GM21737 (cell line): ENCODE data around the gene HSPA2.
"Not testable (repeated sequence)": the region's sequence is repeated elsewhere in the genome, so short reads cannot be mapped to it uniquely, and the experiment has no call there.

ENCODE experiments used
- ATAC-seq: cut with Tn5 transposase; IDR thresholded peaks from one replicate; pipeline ENCODE4 v1.9.1; 2021; ENCODE audit warnings: mild to moderate bottlenecking, moderate library complexity; ENCODE audit not compliant: unreplicated experiment

HSPA2 gene

DNA sequence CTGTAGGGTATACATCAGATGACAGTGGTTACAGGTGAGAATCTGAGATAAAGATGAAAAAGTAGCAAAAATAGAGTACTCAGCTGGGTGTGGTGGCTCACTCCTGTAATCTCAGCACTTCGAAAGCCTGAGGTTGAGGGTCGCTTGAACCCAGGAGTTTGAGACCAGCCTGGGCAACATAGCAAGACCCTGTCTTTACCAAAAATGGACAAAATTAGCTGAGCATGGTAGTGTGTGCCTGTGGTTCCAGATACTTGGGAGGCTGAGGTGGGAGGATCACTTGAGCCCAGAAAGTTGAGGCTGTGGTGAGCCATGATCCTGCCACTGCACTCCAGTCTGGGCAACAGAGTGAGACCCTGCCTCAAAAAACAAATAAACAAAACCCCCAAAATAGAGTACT is 17.7 kb downstream of the HSPA2 start:
- ATAC-seq, result not testable (repeated sequence)

DNA sequence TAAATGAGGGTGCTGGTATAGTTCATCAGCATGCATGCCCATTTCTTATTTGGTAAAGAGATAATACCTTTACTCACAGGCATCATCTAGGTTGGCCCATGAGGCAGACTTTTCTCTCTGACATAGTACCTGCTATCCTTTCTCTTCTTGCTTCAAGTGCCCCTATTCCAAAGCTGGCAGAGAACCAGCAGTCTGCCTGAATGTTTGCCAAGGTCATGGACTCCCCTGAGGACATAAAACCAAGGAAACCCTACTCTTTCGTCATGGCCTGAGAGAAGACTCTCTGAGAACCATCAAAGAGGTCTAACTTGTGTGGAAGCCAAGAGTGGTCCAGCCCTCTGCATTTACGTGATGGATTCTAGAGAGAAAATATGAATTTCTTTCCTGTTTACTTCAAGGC is 21.1 kb downstream of the HSPA2 start:
- no peak for ATAC-seq

DNA sequence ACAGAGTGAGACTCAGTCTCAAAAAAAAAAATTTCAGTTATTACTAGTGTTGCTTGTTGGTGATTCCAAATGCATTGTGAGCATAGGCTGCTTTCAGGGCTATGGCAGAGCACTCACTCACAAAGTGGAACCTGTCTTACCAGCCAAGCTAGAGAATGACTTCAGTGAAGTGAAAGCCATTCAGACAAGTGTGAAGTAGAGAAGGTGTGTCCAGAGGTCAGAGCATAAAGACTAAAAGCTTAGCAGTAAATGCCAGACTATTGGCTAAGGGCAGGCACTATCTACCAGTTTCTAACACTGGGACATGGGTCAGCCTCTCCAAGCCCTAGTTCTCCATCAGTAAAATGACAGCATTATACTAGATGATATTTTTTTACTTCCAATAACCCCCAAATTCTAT is 21.9 kb downstream of the HSPA2 start:
- no peak for ATAC-seq

DNA sequence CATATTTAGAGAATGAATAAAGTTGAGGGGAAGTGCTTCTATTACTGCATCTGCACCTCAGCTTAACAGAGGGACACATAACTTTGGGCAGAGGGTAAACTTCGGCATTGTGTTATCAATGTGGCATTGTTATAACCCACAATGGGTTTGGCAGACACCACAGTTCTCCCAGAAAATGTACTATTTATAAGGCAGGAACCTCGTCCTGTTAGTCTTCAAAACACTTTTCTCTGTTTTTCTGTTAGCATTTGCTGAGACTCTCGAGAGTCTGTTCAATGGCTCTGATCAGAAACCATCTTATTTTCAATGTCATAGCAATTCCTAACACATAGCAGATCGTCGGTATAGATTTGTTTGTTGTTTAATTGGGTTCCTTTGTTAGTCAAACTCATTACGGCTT is 23.2 kb downstream of the HSPA2 start:
- no peak for ATAC-seq

DNA sequence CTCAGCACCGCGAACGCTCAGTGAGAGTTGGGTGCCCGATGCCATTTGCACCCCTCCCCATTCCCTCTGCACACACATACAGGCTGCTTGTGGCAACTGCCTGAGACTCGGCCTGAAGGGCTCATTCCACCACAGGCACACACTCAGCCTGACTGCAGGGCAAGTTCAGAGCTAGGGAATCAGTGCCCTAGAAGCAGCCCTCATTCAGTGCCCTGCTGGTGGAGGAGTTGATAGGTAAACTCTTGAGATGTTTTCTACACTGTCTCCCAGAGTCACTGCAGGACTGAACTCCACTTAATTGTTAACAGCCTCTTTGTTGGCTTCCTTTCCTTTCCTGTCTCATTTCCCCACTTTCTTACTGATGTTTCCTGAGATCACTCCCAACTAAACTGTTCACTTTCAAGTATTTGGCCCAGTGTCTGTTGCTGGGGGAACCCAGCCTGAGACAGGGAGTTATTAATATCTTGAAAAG is 26.1 kb downstream of the HSPA2 start:
- ATAC-seq, result no peak

DNA sequence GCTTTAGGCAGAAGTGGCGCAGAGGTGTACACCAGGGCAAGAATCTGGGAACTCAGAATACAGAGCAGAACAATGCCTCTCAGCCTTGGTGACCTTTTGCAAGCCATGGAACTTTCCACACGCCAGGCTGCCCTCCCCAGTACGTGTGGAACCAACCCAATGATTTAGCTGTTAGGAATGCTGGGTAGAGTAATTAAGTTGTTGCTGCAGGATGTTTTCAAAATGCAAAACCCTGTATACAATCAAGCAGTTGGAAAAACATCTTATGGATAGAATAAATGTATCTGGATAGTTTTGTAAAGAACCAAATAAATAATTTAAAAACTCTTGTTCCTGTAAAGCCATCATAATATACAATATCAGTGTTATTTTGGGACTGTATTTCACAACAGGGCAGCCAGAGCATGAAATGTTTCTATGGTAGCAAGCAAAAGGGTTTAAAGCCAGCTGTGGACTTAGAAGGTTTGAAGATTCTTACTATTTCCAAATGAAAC is 28.6 kb downstream of the HSPA2 start:
- ATAC-seq, result no peak

DNA sequence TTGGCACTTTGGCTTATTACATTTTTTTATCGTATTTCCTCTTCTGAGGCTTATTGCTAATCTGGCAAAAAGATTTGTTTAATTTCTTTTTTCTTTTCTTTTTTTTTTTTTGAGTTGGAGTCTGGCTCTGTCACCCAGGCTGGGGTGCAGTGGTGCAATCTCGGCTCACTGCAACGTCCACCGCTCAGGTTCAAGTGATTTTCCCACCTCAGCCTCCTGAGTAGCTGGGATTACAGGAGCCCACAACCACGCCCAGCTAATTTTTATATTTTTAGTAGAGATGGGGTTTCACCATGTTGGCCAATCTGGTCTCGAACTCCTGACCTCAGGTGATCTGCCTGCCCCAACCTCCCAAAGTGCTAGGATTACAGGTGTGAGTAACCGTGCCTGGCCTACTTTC is 29.1 kb downstream of the HSPA2 start:
- not testable (repeated sequence) for ATAC-seq

DNA sequence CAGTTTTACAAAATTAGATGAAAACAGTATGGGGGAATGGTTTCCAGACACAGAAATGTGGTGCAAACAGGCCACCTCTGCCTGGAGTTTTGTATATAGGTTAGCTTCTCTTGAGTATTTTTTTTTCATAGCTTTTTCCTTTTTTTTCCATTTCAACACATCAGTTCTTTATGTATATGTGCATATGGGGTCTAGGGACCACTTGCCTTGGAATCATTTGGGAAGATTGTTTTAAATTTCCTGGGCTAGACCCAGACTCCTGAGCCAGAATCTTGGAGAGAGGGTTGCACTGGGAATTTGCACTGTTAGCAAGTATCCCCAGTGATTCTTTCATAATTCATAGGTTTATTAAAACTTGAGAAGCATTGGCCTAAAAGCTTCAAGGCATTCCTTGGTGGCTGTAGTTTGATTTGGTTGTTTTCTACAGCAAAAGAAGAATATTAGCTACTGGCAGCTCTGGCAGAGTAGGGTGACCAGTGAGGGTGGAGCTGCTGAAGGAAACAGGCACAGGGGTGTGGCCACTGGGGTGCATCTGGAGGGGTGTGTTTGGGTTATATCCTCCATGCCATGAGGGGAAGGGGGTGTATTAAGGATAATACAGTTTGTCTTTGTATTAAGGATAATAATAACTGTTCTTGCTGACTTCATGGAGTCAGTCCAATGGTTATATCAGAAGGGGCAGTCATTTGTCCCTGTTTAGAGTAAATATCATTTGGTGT is 32.0 kb downstream of the HSPA2 start:
- no peak for ATAC-seq

DNA sequence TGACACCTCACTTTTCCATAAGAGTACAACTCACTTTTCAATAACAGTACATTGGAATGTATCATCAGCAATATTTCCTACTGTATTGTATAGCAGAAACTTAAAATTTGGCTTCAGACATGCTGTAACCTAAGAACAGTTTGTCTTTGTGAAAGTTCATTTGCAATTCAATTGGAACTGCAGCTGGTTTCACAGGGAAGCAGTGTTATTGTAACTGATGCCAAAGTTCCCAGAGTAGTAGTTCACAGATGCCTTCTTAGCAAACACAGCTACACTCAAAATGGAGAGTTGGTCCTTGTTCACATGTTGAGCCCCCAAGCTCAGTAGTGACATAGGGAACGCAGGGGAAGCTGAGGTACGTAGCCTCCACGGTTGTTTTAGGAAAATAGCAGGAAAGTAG is 32.6 kb downstream of the HSPA2 start:
- ATAC-seq, result no peak

DNA sequence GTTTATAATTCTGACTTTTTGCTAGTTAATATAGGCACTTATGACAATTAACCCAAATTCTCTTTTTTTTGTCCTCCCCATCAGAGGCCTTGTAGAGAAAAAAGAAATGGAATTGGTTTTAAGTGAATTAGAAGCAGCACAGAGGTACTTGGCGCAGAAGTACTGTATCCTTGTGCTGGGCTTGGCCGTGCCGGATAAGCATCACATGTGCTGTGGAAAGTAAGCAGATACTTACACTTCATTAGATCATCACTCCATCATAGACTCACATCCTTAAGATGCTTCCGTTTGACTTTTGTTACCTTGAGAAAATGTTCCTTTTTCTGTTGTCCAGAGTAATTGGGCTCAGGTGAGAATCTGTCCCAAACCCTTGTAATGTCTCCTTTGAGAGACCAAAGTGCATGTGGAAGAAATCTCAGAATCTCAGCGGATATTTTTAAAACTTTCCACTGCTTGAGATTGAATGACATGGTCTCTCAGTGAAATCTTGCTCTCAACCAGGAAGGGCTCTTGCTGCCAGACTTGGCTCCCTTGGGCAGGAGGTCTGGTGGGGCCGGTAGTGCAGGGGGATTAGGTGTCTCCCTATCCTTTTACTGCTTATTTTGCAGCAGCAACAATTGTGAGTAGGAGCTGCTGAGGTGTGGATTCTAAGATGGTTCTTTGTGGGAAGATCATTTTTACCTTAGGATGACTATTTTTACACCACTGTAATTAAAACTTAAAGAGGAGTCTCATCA is 34.0 kb downstream of the HSPA2 start:
- ATAC-seq, result no peak

DNA sequence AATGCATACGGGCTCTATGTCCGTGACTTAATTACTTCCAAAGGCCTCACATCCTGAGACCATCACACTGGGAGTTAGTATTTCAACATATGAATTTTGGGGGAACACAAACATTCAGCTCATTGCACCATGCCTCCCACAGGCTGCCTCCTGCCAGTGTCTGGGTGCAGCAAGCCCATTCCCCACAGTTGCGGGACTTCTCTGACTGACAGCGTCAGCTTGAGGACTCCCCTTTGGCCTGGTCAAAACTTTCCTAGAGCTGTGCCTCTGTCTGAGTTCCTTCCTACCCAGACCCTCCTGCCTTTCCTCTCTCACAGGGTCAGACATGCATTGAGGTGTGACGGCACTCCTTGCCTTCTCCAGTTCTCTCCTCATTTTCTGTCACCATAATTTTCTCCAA is 36.7 kb downstream of the HSPA2 start:
- no peak for ATAC-seq

DNA sequence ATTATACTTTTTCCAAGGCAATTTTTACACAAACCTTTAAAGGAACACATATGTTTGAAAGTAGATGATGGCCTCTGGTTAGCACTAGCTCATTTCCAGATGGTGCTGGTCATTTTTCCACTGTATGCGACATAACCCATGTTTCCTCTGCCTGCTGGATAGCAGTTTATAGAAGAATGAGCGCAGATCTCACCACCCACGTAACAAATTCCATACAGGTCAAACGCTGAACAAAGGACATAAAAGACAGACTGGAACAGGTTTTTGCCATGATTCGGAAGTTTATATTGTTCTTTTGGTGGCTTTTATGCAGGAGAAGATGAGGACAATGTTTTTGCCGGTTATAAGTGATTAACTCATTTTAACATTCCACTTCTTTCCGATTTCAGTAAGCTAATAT is 39.9 kb downstream of the HSPA2 start:
- ATAC-seq, result no peak

DNA sequence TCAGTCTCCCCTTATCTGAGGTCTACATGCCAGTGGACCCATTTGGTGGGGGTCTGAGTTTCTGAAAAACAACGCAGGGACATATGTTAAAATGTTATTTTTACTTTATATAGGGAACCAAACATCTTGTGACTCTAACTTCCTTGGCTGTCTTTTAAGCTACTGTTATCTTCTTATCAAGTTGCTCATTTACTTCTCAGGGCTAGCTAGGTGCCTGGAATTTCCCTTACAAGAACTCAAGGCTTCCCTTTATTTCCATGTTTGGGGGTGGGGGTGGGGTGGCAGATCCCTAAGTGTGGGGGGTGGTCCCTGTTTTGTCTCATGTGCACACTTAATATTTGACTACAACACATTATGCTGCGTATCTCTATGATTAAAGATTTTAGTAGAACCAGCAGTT is 40.8 kb downstream of the HSPA2 start:
- ATAC-seq, result no peak

DNA sequence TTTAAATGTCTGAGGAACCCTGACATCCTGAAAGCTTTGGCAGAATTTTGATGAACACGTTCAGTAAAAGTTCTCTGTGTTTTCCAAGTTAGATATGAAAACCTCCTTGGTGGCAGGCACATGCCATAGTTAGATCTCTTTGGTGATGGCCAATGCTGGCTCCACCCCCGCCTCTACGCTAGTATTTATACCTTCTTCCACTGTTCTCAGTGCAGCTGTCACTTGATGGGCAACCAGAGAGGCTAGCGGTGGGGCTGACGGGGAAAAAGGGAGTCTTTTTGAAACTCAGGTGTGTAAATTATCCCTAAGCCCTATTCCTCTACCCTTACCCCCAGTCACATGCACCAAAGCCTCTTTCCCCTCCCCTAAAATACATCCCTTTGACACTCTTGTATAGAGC is 41.3 kb downstream of the HSPA2 start:
- ATAC-seq, result no peak

DNA sequence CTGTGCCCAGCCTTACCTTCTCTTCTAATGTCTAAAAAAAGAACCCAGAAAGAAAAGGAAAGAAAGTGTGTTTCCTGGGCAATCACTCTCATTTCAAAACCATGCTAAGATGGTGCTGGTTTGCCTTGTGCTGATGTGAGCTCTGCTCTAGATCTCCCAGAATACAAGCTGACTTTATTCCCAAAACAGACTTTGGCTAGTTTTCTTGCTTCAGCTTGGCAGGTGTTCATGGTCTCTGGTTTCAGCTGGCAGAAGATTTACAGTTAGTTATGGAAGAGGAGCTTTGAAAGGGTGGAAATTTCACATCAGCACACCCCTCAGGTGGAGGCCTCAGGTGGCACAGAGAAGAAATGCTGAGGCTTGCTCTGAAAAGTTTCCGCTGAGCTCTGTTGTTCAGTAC is 43.6 kb downstream of the HSPA2 start:
- ATAC-seq, result no peak

DNA sequence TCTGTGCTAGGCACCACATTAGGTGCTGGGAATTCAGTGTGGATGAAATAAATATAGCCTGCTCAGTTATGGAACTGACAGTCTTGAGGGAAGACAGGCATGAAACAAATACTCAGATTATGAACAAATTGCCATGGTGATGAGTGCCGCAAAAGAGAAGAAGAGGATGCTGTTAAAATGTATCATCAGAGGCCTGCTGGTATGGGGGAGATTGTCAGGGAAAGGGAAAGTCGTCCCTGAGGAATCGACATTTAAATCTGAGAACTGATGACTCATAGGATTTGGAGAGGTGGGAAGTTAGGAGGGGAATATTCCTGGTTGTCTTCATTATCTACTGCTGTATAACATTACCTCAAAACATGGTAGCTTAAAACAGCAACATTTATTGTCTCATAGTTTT is 51.3 kb downstream of the HSPA2 start:
- ATAC-seq, result no peak
